GM10266 (cell line): ENCODE results near the gene PPP1R15A.
"Not testable (repeated sequence)": the region's sequence is repeated elsewhere in the genome, so short reads cannot be mapped to it uniquely, and the experiment has no call there.

Source experiments
- DNase-seq: peaks from one replicate; pipeline ENCODE4 v3.0.0; 2012; ENCODE audit errors: extremely low spot score
- CTCF ChIP-seq: IDR thresholded peaks from 2 replicates; pipeline ENCODE4 v1.5.1; 2012; ENCODE audit warnings: mild to moderate bottlenecking, low read depth; ENCODE audit not compliant: control insufficient read depth, insufficient read depth; ENCODE audit errors: missing control alignments

The PPP1R15A gene

GRCh38 chr19:48877855-48878195 is 5.6 kb downstream of the PPP1R15A start:
- TF ChIP-seq CTCF, result no peak
- DNase-seq, result no peak

GRCh38 chr19:48878196-48879024 is 6.2 kb downstream of the PPP1R15A start:
- no peak for TF ChIP-seq CTCF
- DNase-seq, result no peak

GRCh38 chr19:48879025-48879637 is 6.9 kb downstream of the PPP1R15A start:
- no peak for TF ChIP-seq CTCF
- no peak for DNase-seq

GRCh38 chr19:48879696-48880095 is 7.5 kb downstream of the PPP1R15A start:
- DNase-seq, result not testable (repeated sequence)

- no peak for DNase-seq
- no peak for TF ChIP-seq CTCF
These were observed 9.8 kb downstream of the PPP1R15A start for GRCh38 chr19:48881741-48882657.

GRCh38 chr19:48883726-48884125 is 11.5 kb downstream of the PPP1R15A start:
- no peak for TF ChIP-seq CTCF
- DNase-seq, result no peak

GRCh38 chr19:48887861-48888612 is 15.8 kb downstream of the PPP1R15A start:
- no peak for TF ChIP-seq CTCF
- no peak for DNase-seq

- not testable (repeated sequence) for DNase-seq
These were observed 17.3 kb downstream of the PPP1R15A start for GRCh38 chr19:48889496-48889895.
